WERI-Rb-1 (cell line): ENCODE measurements around the gene CNTFR.

Experiments used
- DNase-seq: peaks from one replicate; pipeline ENCODE4 v3.0.0-alpha.2; 2020
- H3K27ac ChIP-seq: fragments of 250-450 bp; sonication (Bioruptor Pico); 2 replicates; pipeline ENCODE4 v1.5.1; 2020; ENCODE audit warnings: mild to moderate bottlenecking, moderate library complexity
- H3K27me3 ChIP-seq: fragments of 250-450 bp; sonication (Bioruptor Pico); 2 replicates; pipeline ENCODE4 v1.5.1; 2021; ENCODE audit warnings: mild to moderate bottlenecking, low read depth, moderate library complexity; ENCODE audit not compliant: insufficient read depth, severe bottlenecking
- H3K36me3 ChIP-seq: fragments of 250-450 bp; sonication (Bioruptor Pico); 2 replicates; pipeline ENCODE4 v1.5.1; 2020; ENCODE audit warnings: mild to moderate bottlenecking, moderate library complexity
- H3K4me3 ChIP-seq: 2 replicates; pipeline ENCODE4 v1.5.1; 2011; ENCODE audit warnings: low read depth, mild to moderate bottlenecking, control low read depth, low read length
- H3K9me3 ChIP-seq: fragments of 250-450 bp; sonication (Bioruptor Pico); 2 replicates; pipeline ENCODE4 v1.5.1; 2021; ENCODE audit warnings: mild to moderate bottlenecking, moderate library complexity; ENCODE audit not compliant: severe bottlenecking
- CTCF ChIP-seq: IDR thresholded peaks from 2 replicates; pipeline ENCODE4 v1.5.1; 2011; ENCODE audit warnings: low read depth, mild to moderate bottlenecking, control low read depth, inconsistent platforms, low read length

The CNTFR gene

GRCh38 chr9:34555500-34555899, 34.0 kb downstream of the CNTFR start:
- Histone ChIP-seq H3K27ac (peak overlapping the region; percentile 33), H3K36me3 (no peaks in the 10 kb centered on the region; the same call in 1 of the 2 replicates), H3K9me3 (no peaks in the 10 kb centered on the region), H3K4me3 (no peak overlapping the region), H3K27me3 (no peaks in the 10 kb centered on the region)
- no peak for DNase-seq
- TF ChIP-seq CTCF: no peak

- H3K36me3 ChIP-seq: no peaks in the 10 kb centered on the region; the same call in 1 of the 2 replicates
- H3K27me3 ChIP-seq: no peaks in the 10 kb centered on the region
- peak; percentile 80 for DNase-seq
- TF ChIP-seq CTCF: no peak
- no peaks in the 10 kb centered on the region for H3K9me3 ChIP-seq
- peak overlapping the region; percentile 33 for H3K27ac ChIP-seq
- H3K4me3 ChIP-seq: no peak overlapping the region
Observed at GRCh38 chr9:34555002-34555348, 34.5 kb downstream of the CNTFR start.

GRCh38 chr9:34554211-34555001, 35.1 kb downstream of the CNTFR start:
- no peak overlapping the region for H3K4me3 ChIP-seq
- H3K36me3 ChIP-seq: no peaks in the 10 kb centered on the region; the same call in 1 of the 2 replicates
- no peak for TF ChIP-seq CTCF
- no peaks in the 10 kb centered on the region for H3K9me3 ChIP-seq
- H3K27ac ChIP-seq: peak overlapping the region; percentile 33
- peak; percentile 76 for DNase-seq
- H3K27me3 ChIP-seq: no peaks in the 10 kb centered on the region

- H3K9me3 ChIP-seq: no peaks in the 10 kb centered on the region
- no peak for DNase-seq
- H3K27me3 ChIP-seq: no peaks in the 10 kb centered on the region
- TF ChIP-seq CTCF: no peak
- H3K36me3 ChIP-seq: no peaks in the 10 kb centered on the region; the same call in 1 of the 2 replicates
- H3K27ac ChIP-seq: no peak overlapping the region
- H3K4me3 ChIP-seq: no peak overlapping the region
Observed at GRCh38 chr9:34553511-34554021, 36.0 kb downstream of the CNTFR start.

- no peak for TF ChIP-seq CTCF
- H3K27ac ChIP-seq: no peak overlapping the region
- H3K9me3 ChIP-seq: no peaks in the 10 kb centered on the region
- H3K4me3 ChIP-seq: no peak overlapping the region
- no peaks in the 10 kb centered on the region; the same call in 1 of the 2 replicates for H3K36me3 ChIP-seq
- no peaks in the 10 kb centered on the region for H3K27me3 ChIP-seq
- no peak for DNase-seq
Observed at GRCh38 chr9:34552986-34553385, 36.5 kb downstream of the CNTFR start.
